Left cardiac atrium (tissue), 4 donors: ENCODE measurements around the gene DCLRE1B. TPM values are rescaled to one million over a fixed set of nuclear protein-coding genes. Genes with fewer than 3 reads are reported as not detected.

Experiments used
- ATAC-seq, 2 donors: fragments of 200-7000 bp; cut with Tn5 transposase; one replicate each; pipeline ENCODE4 v1.9.1; 2020; ENCODE audit warnings: mild to moderate bottlenecking in 2 of 2, moderate library complexity in 2 of 2
- DNase-seq: peaks from one replicate; pipeline ENCODE4 v3.0.0-alpha.2; 2020
- intact Hi-C, 2 donors: fragments of 100-400 bp; cut with DNase I; formaldehyde crosslinking; loops; one replicate each; pipeline versions ENCODE4 v1.14.1 to v1.15.1; 2022 to 2023
- long read RNA-seq: library from polyadenylated mRNA; unstranded; transcript quantifications from one replicate; pipeline ENCODE4 v2.0.0, GENCODE V29; 2021
- total RNA-seq, 2 donors: library from RNA; stranded (reverse); fragmentation: NEBNext Ultra II Directional; extraction: Animal tissue kit (Norgen Biotek cat#: 25700); gene quantifications; one replicate each; pipeline ENCODE4 v1.2.1, GENCODE V29; 2021
- donor health status: DM: no; HTN: yes; CAD: no.
- donor health status: DM: no; HTN: yes; CAD: no; lungs with severe emphysema.
- donor health status: DM: yes; HTN: yes; CAD: no.
- donor health status: Dilated cardiomyopathy.

Gene DCLRE1B
- total RNA-seq, result 1 to 10 TPM; 3.6 to 4.2 TPM
- long read RNA-seq, transcript DCLRE1B-201 (4 exons, 3,940 nt), result major isoform, 10 of 15 reads
- long read RNA-seq, partial matches to known transcripts, result 0 of 15 reads
- long read RNA-seq, other reads (novel, unspliced or antisense), result 4 of 15 reads

GRCh38 chr1:113904674-113905434 lies at the start of gene DCLRE1B, which contains the start of gene AP4B1:
DCLRE1B (plus strand) TSS chr1:113905326; CDS start chr1:113905587, 261 bp downstream.
AP4B1 (minus strand) TSS chr1:113904799; CDS start chr1:113904717, 82 bp downstream.
- intact Hi-C loops, result loop anchor here in 1 of 2 donors (1.0 kb wide), 2 partner anchors 24 to 27 kb away; partner anchors contain the start of gene HIPK1

GRCh38 chr1:113855630-113856400 lies 49.3 kb upstream of the DCLRE1B start:
- ATAC-seq (no peak), DNase-seq (no peak)
- intact Hi-C loops, result no loop called here

More at GRCh38 chr1:113904674-113905434, at the start of gene DCLRE1B, which contains the start of gene AP4B1:
- DNase-seq (peak; percentile 100), ATAC-seq (peak; percentile 97 to 98)

- intact Hi-C loops, result no loop called here
- DNase-seq (no peak), ATAC-seq (no peak)
These were observed 48.7 kb upstream of the DCLRE1B start for GRCh38 chr1:113856401-113856790.

- ATAC-seq (no peak), DNase-seq (no peak)
- intact Hi-C loops, result no loop called here
These were observed 47.4 kb upstream of the DCLRE1B start for GRCh38 chr1:113857776-113858175.

- intact Hi-C loops, result no loop called here
- no peak for ATAC-seq
- no peak for DNase-seq
These were observed 46.7 kb upstream of the DCLRE1B start for GRCh38 chr1:113858418-113858817.

- intact Hi-C loops, result no loop called here
- no peak for ATAC-seq
- no peak for DNase-seq
These were observed 46.1 kb upstream of the DCLRE1B start for GRCh38 chr1:113858982-113859381.

- intact Hi-C loops, result no loop called here
- ATAC-seq (peak in 1 of 2 donors; percentile 52), DNase-seq (no peak)
These were observed 45.5 kb upstream of the DCLRE1B start for GRCh38 chr1:113859478-113860175.

GRCh38 chr1:113860891-113861290 lies 44.2 kb upstream of the DCLRE1B start:
- intact Hi-C loops, result no loop called here
- no peak for ATAC-seq
- DNase-seq, result no peak

- ATAC-seq (no peak), DNase-seq (no peak)
- intact Hi-C loops, result no loop called here
These were observed 43.5 kb upstream of the DCLRE1B start for GRCh38 chr1:113861641-113862040.

GRCh38 chr1:113868387-113869083 lies 36.6 kb upstream of the DCLRE1B start:
- no peak for ATAC-seq
- no peak for DNase-seq
- intact Hi-C loops, result no loop called here

GRCh38 chr1:113870778-113871177 lies 34.3 kb upstream of the DCLRE1B start:
- DNase-seq (no peak), ATAC-seq (no peak)
- intact Hi-C loops, result no loop called here

GRCh38 chr1:113871597-113872113 lies 33.5 kb upstream of the DCLRE1B start, which contains the start of gene PTPN22:
PTPN22 (minus strand) TSS chr1:113871712.
- ATAC-seq, result peak; percentile 87 to 93
- intact Hi-C loops, result no loop called here

GRCh38 chr1:113872219-113872935 lies 32.7 kb upstream of the DCLRE1B start:
- ATAC-seq, result peak; percentile 53 to 55
- DNase-seq, result no peak
- intact Hi-C loops, result no loop called here

More at GRCh38 chr1:113871597-113872113, 33.5 kb upstream of the DCLRE1B start, which contains the start of gene PTPN22:
- peak; percentile 25 for DNase-seq

- DNase-seq (no peak), ATAC-seq (no peak)
- intact Hi-C loops, result no loop called here
These were observed 30.9 kb upstream of the DCLRE1B start for GRCh38 chr1:113874012-113874879.

GRCh38 chr1:113875714-113876113 lies 29.4 kb upstream of the DCLRE1B start:
- ATAC-seq (no peak), DNase-seq (no peak)
- intact Hi-C loops, result no loop called here

- intact Hi-C loops, result no loop called here
- no peak for ATAC-seq
- DNase-seq, result no peak
These were observed 28.9 kb upstream of the DCLRE1B start for GRCh38 chr1:113876176-113876575.

GRCh38 chr1:113879739-113880038 lies 25.4 kb upstream of the DCLRE1B start:
- no peak for DNase-seq
- no peak for ATAC-seq
- intact Hi-C loops, result no loop called here
